Stimulated activated memory B cell treated with anti-CD40 and anti-IgM and Interleukin-4, amounts not matched to agents 10 μg/mL and 1 μg/mL and 100 μg/mL, for 72 hours (primary cell): ENCODE data around the gene TRERF1.
A peak's percentile ranks its signal among the peaks of the same experiment; 100 is the strongest.
"Not testable (repeated sequence)": the region's sequence is repeated elsewhere in the genome, so short reads cannot be mapped to it uniquely, and the experiment has no call there.

ENCODE experiments used
- ATAC-seq: fragments of 150-1000 bp; cut with Tn5 transposase; 2 replicates; pipeline ENCODE4 v1.10.0; 2021
- H3K27ac Mint-ChIP-seq: one replicate; pipeline ENCODE4 v1.8.0; 2022; ENCODE audit warnings: mild to moderate bottlenecking, mixed read lengths
- H3K27me3 Mint-ChIP-seq: one replicate; pipeline ENCODE4 v1.8.0; 2022; ENCODE audit warnings: mixed read lengths
- H3K36me3 Mint-ChIP-seq: one replicate; pipeline ENCODE4 v1.8.0; 2022; ENCODE audit warnings: mixed read lengths
- H3K4me1 Mint-ChIP-seq: one replicate; pipeline ENCODE4 v1.8.0; 2022; ENCODE audit warnings: mixed read lengths
- H3K4me3 Mint-ChIP-seq: one replicate; pipeline ENCODE4 v1.8.0; 2022; ENCODE audit warnings: mild to moderate bottlenecking, moderate library complexity, mixed read lengths
- H3K9me3 Mint-ChIP-seq: one replicate; pipeline ENCODE4 v1.8.0; 2022; ENCODE audit warnings: mixed read lengths

TRERF1 gene

GRCh38 chr6:42339991-42340401, 111.7 kb downstream of the TRERF1 start:
- Mint-ChIP-seq H3K4me3 (no peak overlapping the region), H3K4me1 (no peaks in the 10 kb centered on the region), H3K27me3 (peaks cover 8% of the 10 kb centered on the region), H3K27ac (no peak overlapping the region), H3K36me3 (no peaks in the 10 kb centered on the region), H3K9me3 (no peaks in the 10 kb centered on the region)
- peak; percentile 77 for ATAC-seq

GRCh38 chr6:42338744-42339222, 112.9 kb downstream of the TRERF1 start:
- Mint-ChIP-seq H3K4me3 (no peak overlapping the region), H3K9me3 (no peaks in the 10 kb centered on the region), H3K36me3 (no peaks in the 10 kb centered on the region), H3K27ac (no peak overlapping the region), H3K4me1 (no peaks in the 10 kb centered on the region), H3K27me3 (peaks cover 8% of the 10 kb centered on the region)
- ATAC-seq: no peak

GRCh38 chr6:42337985-42338743, 113.6 kb downstream of the TRERF1 start:
- H3K27me3 Mint-ChIP-seq: peaks cover 8% of the 10 kb centered on the region
- no peaks in the 10 kb centered on the region for H3K4me1 Mint-ChIP-seq
- H3K36me3 Mint-ChIP-seq: no peaks in the 10 kb centered on the region
- no peaks in the 10 kb centered on the region for H3K9me3 Mint-ChIP-seq
- no peak overlapping the region for H3K27ac Mint-ChIP-seq
- ATAC-seq: no peak
- no peak overlapping the region for H3K4me3 Mint-ChIP-seq

GRCh38 chr6:42336431-42336830, 115.3 kb downstream of the TRERF1 start:
- H3K4me1 Mint-ChIP-seq: no peaks in the 10 kb centered on the region
- no peak overlapping the region for H3K4me3 Mint-ChIP-seq
- no peaks in the 10 kb centered on the region for H3K9me3 Mint-ChIP-seq
- H3K27me3 Mint-ChIP-seq: peaks cover 8% of the 10 kb centered on the region
- peak overlapping the region; percentile 44 for H3K27ac Mint-ChIP-seq
- no peak for ATAC-seq
- no peaks in the 10 kb centered on the region for H3K36me3 Mint-ChIP-seq

GRCh38 chr6:42335896-42336295, 115.8 kb downstream of the TRERF1 start:
- Mint-ChIP-seq H3K36me3 (no peaks in the 10 kb centered on the region), H3K27ac (no peak overlapping the region), H3K4me1 (no peaks in the 10 kb centered on the region), H3K9me3 (no peaks in the 10 kb centered on the region), H3K27me3 (peaks cover 8% of the 10 kb centered on the region), H3K4me3 (no peak overlapping the region)
- no peak for ATAC-seq

GRCh38 chr6:42334870-42335269, 116.9 kb downstream of the TRERF1 start:
- no peaks in the 10 kb centered on the region for H3K4me1 Mint-ChIP-seq
- ATAC-seq: no peak

GRCh38 chr6:42333612-42334011, 118.1 kb downstream of the TRERF1 start:
- Mint-ChIP-seq H3K27me3 (peaks cover 8% of the 10 kb centered on the region), H3K4me1 (no peaks in the 10 kb centered on the region)

More at GRCh38 chr6:42334870-42335269, 116.9 kb downstream of the TRERF1 start:
- Mint-ChIP-seq H3K27ac (no peak overlapping the region), H3K9me3 (no peaks in the 10 kb centered on the region), H3K4me3 (no peak overlapping the region), H3K27me3 (peaks cover 8% of the 10 kb centered on the region), H3K36me3 (no peaks in the 10 kb centered on the region)

GRCh38 chr6:42332916-42333315, 118.8 kb downstream of the TRERF1 start:
- Mint-ChIP-seq H3K36me3 (no peaks in the 10 kb centered on the region), H3K27me3 (peaks cover 8% of the 10 kb centered on the region), H3K4me3 (no peak overlapping the region), H3K4me1 (no peaks in the 10 kb centered on the region), H3K27ac (no peak overlapping the region), H3K9me3 (no peaks in the 10 kb centered on the region)
- no peak for ATAC-seq

More at GRCh38 chr6:42333612-42334011, 118.1 kb downstream of the TRERF1 start:
- Mint-ChIP-seq H3K27ac (no peak overlapping the region), H3K4me3 (no peak overlapping the region), H3K36me3 (no peaks in the 10 kb centered on the region), H3K9me3 (no peaks in the 10 kb centered on the region)
- ATAC-seq: no peak

GRCh38 chr6:42331019-42331418, 120.7 kb downstream of the TRERF1 start:
- Mint-ChIP-seq H3K4me3 (no peak overlapping the region), H3K36me3 (no peaks in the 10 kb centered on the region), H3K4me1 (no peaks in the 10 kb centered on the region), H3K27me3 (no peaks in the 10 kb centered on the region), H3K9me3 (no peaks in the 10 kb centered on the region), H3K27ac (no peak overlapping the region)
- ATAC-seq: no peak

- Mint-ChIP-seq H3K4me1 (no peaks in the 10 kb centered on the region), H3K4me3 (no peak overlapping the region), H3K9me3 (peaks cover 4% of the 10 kb centered on the region), H3K36me3 (no peaks in the 10 kb centered on the region), H3K27me3 (no peaks in the 10 kb centered on the region), H3K27ac (no peak overlapping the region)
- ATAC-seq: no peak
Measured at GRCh38 chr6:42326248-42326647, 125.5 kb downstream of the TRERF1 start.

GRCh38 chr6:42324656-42325324, 126.9 kb downstream of the TRERF1 start:
- not testable (repeated sequence) for H3K27me3 Mint-ChIP-seq, H3K36me3 Mint-ChIP-seq, H3K27ac Mint-ChIP-seq, H3K9me3 Mint-ChIP-seq, H3K4me3 Mint-ChIP-seq, ATAC-seq, H3K4me1 Mint-ChIP-seq

GRCh38 chr6:42322676-42323075, 129.1 kb downstream of the TRERF1 start:
- peaks cover 5% of the 10 kb centered on the region for H3K36me3 Mint-ChIP-seq
- peaks cover 6% of the 10 kb centered on the region for H3K4me1 Mint-ChIP-seq
- no peak for ATAC-seq
- no peaks in the 10 kb centered on the region for H3K27me3 Mint-ChIP-seq
- no peak overlapping the region for H3K4me3 Mint-ChIP-seq
- no peak overlapping the region for H3K27ac Mint-ChIP-seq
- H3K9me3 Mint-ChIP-seq: peaks cover 4% of the 10 kb centered on the region

GRCh38 chr6:42321976-42322375, 129.8 kb downstream of the TRERF1 start:
- Mint-ChIP-seq H3K4me3 (no peak overlapping the region), H3K36me3 (peaks cover 5% of the 10 kb centered on the region), H3K27ac (no peak overlapping the region), H3K27me3 (no peaks in the 10 kb centered on the region), H3K4me1 (peaks cover 10% of the 10 kb centered on the region), H3K9me3 (peaks cover 4% of the 10 kb centered on the region)
- no peak for ATAC-seq

- Mint-ChIP-seq H3K4me1 (peaks cover 23% of the 10 kb centered on the region), H3K27ac (no peak overlapping the region), H3K27me3 (no peaks in the 10 kb centered on the region), H3K4me3 (no peak overlapping the region), H3K36me3 (peaks cover 5% of the 10 kb centered on the region), H3K9me3 (peaks cover 4% of the 10 kb centered on the region)
- ATAC-seq: no peak
Measured at GRCh38 chr6:42320762-42321161, 131.0 kb downstream of the TRERF1 start.

GRCh38 chr6:42318480-42318879, 133.2 kb downstream of the TRERF1 start:
- H3K27ac Mint-ChIP-seq: peak overlapping the region; percentile 58
- no peaks in the 10 kb centered on the region for H3K27me3 Mint-ChIP-seq
- ATAC-seq: no peak
- peaks cover 5% of the 10 kb centered on the region for H3K36me3 Mint-ChIP-seq
- H3K4me3 Mint-ChIP-seq: no peak overlapping the region
- peaks cover 35% of the 10 kb centered on the region for H3K4me1 Mint-ChIP-seq
- no peaks in the 10 kb centered on the region for H3K9me3 Mint-ChIP-seq

- Mint-ChIP-seq H3K27me3 (no peaks in the 10 kb centered on the region), H3K4me1 (peaks cover 35% of the 10 kb centered on the region), H3K9me3 (no peaks in the 10 kb centered on the region), H3K36me3 (peaks cover 5% of the 10 kb centered on the region), H3K4me3 (peak overlapping the region; percentile 32), H3K27ac (peak overlapping the region; percentile 89)
- peak; percentile 60 for ATAC-seq
Measured at GRCh38 chr6:42316981-42317380, 134.7 kb downstream of the TRERF1 start.
